ENCODE results near the gene NPM1.
"Not testable (repeated sequence)": the region's sequence is repeated elsewhere in the genome, so short reads cannot be mapped to it uniquely, and the experiment has no call there.

The NPM1 gene

DNA sequence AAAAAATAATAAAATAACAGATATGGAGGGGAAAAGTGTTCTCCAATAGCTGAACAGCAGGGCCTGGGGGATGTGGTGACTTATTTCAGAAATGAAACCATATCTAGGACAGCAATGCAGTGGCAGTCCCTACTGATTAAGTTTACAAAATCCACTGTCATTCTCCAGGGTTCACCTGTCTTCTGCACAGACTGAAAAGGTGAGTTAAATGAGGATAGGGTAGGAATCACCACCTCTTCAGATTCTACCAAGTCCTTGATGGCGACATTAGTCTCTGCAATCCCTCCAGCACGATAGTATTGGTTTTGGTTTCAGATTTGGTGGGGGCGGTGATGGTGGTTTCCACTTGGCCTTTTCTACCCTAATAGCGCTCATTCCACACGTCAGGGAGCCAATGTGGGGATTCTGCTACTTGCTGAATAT lies 32.3 kb upstream of the NPM1 start:
- DNase-seq (ENCODE audit: insufficient read length, low spot score) (no peak), FAIRE-seq (no peak)
- TF ChIP-seq, protein P1, sequence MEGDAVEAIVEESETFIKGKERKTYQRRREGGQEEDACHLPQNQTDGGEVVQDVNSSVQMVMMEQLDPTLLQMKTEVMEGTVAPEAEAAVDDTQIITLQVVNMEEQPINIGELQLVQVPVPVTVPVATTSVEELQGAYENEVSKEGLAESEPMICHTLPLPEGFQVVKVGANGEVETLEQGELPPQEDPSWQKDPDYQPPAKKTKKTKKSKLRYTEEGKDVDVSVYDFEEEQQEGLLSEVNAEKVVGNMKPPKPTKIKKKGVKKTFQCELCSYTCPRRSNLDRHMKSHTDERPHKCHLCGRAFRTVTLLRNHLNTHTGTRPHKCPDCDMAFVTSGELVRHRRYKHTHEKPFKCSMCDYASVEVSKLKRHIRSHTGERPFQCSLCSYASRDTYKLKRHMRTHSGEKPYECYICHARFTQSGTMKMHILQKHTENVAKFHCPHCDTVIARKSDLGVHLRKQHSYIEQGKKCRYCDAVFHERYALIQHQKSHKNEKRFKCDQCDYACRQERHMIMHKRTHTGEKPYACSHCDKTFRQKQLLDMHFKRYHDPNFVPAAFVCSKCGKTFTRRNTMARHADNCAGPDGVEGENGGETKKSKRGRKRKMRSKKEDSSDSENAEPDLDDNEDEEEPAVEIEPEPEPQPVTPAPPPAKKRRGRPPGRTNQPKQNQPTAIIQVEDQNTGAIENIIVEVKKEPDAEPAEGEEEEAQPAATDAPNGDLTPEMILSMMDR (IDR thresholded peaks at IDR 0.05; ENCODE audit: insufficient read depth, missing control alignments): no peak

DNA sequence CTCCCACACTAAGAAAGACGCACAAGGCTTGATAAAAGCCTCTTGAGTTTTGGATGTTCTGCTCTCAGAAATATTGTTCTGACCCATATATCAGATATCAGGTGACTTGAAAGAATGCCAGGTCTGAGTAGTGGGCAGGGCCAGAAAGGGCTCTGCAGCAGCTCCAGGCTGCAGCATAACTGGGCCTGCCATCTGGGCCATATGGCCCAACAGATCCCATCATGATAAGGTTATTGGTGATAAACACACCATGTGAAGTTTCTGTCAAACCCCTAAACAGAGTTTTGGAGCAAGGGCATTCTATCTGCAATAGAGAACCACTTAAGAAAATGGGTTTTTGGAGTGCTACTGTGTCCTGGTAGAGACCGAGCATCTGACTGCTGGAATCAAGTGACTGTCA lies 29.8 kb upstream of the NPM1 start:
- no peak for DNase-seq (ENCODE audit: insufficient read length, low spot score)
- FAIRE-seq: no peak
- TF ChIP-seq, protein P1 (IDR thresholded peaks at IDR 0.05; ENCODE audit: insufficient read depth, missing control alignments): no peak

DNA sequence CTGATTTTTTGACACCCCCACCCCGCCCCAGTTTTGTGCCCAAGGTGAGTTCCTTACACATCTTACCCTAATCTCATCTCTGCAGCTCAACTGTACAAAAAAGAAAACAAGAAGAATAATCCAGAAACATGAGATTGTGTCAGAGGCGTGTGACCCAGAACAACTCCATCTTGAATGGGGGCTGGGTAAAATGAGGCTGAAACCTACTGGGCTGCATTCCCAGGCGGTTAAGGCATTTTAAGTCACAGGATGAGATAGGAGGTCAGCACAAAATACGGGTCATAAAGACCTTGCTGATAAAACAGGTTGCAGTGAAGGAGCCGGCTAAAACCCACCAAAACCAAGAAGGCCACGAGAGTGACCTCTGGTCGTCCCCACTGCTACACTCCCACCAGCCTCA lies 26.5 kb upstream of the NPM1 start:
- not testable (repeated sequence) for DNase-seq (ENCODE audit: insufficient read length, low spot score); FAIRE-seq

DNA sequence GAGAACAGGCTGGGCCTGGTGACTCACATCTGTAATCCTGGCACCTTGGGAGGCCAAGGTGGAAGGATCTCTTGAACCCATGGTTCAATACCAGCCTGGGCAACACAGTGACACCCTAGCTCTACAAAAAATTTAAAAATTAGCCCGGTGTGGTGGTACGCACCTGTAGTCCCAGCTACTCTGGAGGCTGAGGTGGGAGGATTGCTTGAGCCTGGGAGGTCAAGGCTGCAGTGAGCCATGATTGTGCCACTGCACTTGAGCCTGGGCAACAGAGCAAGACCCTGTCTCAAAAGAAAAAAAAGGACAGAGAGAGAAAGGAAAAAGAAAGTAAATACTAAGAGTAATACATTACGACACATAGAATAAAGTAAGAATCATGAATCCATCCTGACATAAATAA lies 24.4 kb upstream of the NPM1 start:
- DNase-seq (ENCODE audit: insufficient read length, low spot score); FAIRE-seq: not testable (repeated sequence)

DNA sequence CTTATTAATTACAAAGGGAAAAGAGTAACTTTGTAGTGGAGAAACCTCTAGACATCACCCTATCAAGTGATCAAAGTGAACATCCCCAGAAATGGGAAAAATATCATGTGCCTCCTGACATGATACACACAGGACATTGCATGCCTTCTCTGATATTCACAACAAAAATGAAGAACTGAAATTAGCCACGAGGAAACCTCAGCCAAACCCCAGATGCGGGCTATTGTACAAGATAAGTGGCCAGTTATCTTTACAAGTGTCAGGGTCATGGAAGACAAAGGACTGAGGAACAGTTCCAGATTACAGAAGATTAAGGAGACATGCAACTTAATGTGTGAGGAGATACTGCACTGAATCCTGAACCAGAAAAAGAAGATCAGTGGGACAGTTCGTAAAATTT lies 23.8 kb upstream of the NPM1 start:
- TF ChIP-seq, protein P1 (IDR thresholded peaks at IDR 0.05; ENCODE audit: insufficient read depth, missing control alignments): no peak
- DNase-seq (ENCODE audit: insufficient read length, low spot score) (no peak), FAIRE-seq (no peak)

DNA sequence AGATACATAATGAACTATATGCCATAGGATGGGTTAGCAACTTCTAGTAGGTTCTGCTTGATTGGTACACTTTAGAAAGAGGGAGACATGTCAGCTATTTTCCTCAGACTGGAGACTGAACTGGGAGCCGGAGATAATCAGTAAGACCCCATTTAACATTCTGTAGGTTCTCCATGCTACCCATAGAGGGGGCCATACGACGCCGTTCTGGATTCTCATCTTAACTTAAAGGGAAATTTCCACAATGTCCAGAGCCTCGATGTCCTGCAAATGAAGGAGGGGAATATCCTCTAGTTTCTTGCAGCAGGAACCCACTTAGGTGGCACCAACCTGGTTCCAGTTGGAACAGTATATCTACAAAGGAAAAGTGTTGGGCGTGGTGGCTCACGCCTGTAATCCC lies 22.3 kb upstream of the NPM1 start:
- no peak for DNase-seq (ENCODE audit: insufficient read length, low spot score)

DNA sequence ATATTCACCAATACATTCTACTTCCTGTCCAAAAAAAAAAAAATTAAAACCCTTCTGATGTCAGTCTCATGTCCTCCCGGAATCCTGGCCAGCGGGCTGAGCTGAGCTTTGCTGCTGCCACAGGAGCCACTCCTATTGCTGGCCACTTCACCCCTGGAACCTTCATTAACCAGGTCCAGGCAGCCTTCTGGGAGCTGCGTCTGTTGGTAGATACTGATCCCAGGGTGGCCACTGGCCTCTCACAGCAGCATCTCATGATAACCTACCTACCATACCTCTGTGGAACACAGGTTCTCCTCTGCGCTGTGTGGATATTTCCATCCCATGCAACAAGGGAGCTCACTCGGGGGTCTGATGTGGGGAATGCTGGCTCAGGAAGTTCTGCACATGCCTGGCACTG lies 21.0 kb upstream of the NPM1 start:
- DNase-seq (ENCODE audit: insufficient read length, low spot score): no peak
- TF ChIP-seq, protein P1 (IDR thresholded peaks at IDR 0.05; ENCODE audit: insufficient read depth, missing control alignments): no peak
- no peak for FAIRE-seq

More for the DNA sequence above, 22.3 kb upstream of the NPM1 start:
- TF ChIP-seq, protein P1 (IDR thresholded peaks at IDR 0.05; ENCODE audit: insufficient read depth, missing control alignments): peak; percentile 45
- no peak for FAIRE-seq

DNA sequence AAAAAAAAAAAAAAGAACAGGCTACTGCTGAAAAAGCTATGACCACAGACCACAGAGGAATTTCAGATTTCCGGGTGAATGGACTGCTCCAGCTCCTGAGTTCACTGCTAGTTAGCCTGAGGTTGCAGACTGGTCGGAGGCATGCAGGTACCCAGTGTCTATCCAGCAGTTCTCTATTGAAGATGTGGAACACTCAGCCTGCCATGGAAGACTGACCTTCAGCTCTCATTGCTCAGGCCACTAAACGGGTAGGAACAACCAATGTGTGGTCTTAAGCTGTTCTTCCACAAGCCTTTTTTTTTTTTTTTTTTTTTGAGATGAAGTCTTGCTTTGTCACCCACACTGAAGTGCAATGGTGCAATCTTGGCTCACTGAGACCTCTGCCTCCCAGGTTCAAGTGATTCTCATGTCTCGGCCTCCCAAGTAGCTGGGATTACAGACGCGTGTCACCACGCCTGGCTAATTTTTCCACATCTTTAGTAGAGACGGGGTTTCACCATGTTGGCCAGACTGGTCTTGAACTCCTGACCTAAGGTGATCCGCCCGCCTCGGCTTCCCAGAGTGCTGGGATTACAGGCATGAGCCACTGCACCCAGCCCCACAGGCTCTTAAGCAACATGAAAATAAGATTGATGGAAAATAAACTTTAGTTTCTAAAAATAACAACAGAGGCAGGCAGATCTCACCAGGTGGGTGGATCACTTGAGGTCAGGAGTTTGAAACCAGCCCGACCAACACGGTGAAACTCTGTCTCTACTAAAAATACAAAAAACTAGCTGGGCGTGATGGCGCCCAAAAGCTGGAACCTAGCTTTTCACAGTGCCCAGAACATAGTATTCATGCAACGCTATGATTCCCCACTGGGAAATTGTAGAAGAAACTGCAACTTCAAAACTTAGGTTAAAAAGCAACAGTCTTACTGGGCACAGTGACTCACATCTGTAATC lies 20.0 kb upstream of the NPM1 start:
- TF ChIP-seq, protein P1 (IDR thresholded peaks at IDR 0.05; ENCODE audit: insufficient read depth, missing control alignments): no peak
- DNase-seq (ENCODE audit: insufficient read length, low spot score): no peak
- no peak for FAIRE-seq

All from D721Med (cell line).